H1 (cell line): ENCODE measurements around the gene NBEA.

Source experiments
- ATF3 ChIP-seq: IDR thresholded peaks from 2 replicates; pipeline ENCODE4 v1.6.1; 2011; ENCODE audit warnings: low read depth, mild to moderate bottlenecking, low read length; ENCODE audit not compliant: insufficient read depth
- CTCF ChIP-seq, 3 experiments: IDR thresholded peaks; 1 replicate in 2 of 3; 2 replicates in 1 of 3; pipeline versions ENCODE4 v1.5.1 to v1.6.1; 2011; ENCODE audit warnings: low read length in 3 of 3, mild to moderate bottlenecking in 3 of 3, inconsistent platforms in 2 of 3, low read depth in 1 of 3, moderate library complexity in 1 of 3; ENCODE audit not compliant: insufficient read depth in 1 of 3; ENCODE audit errors: control extremely low read depth in 1 of 3
- EGR1 ChIP-seq: IDR thresholded peaks from 2 replicates; pipeline ENCODE4 v1.6.1; 2011; ENCODE audit warnings: low read depth, low read length, borderline replicate concordance
- EP300 ChIP-seq, 2 experiments: IDR thresholded peaks; 1 replicate in 1 of 2; 2 replicates in 1 of 2; pipeline ENCODE4 v1.6.1; 2011 to 2012; ENCODE audit warnings: low read depth in 2 of 2, low read length in 2 of 2, mild to moderate bottlenecking in 2 of 2, borderline replicate concordance in 1 of 2, inconsistent platforms in 1 of 2, moderate library complexity in 1 of 2
- GABPA ChIP-seq: IDR thresholded peaks from 2 replicates; pipeline ENCODE4 v1.6.1; 2011; ENCODE audit warnings: mild to moderate bottlenecking, low read length, moderate library complexity, borderline replicate concordance; ENCODE audit not compliant: insufficient read depth
- MAX ChIP-seq: IDR thresholded peaks from 2 replicates; pipeline ENCODE4 v1.6.1; 2012; ENCODE audit warnings: inconsistent platforms
- POLR2A ChIP-seq, 2 experiments: IDR thresholded peaks; 1 replicate in 1 of 2; 2 replicates in 1 of 2; pipeline ENCODE4 v1.6.1; 2011; ENCODE audit warnings: low read depth in 2 of 2, low read length in 2 of 2, mild to moderate bottlenecking in 2 of 2; ENCODE audit errors: control extremely low read depth in 1 of 2
- POLR2AphosphoS5 ChIP-seq: IDR thresholded peaks from 2 replicates; pipeline ENCODE4 v1.6.1; 2011; ENCODE audit warnings: low read depth, low read length

GRCh38 chr13:34959489-34959888 is 17.4 kb downstream of the NBEA start:
- TF ChIP-seq GABPA (no peak), CTCF (IDR thresholded peaks at IDR 0.05; ENCODE audit: control extremely low read depth in 1 of 3, insufficient read depth in 1 of 3, low read depth in 1 of 3, low read length in 3 of 3) (no peak), ATF3 (no peak), EP300 (IDR thresholded peaks at IDR 0.05; ENCODE audit: borderline replicate concordance in 1 of 2, low read depth in 2 of 2, low read length in 2 of 2) (no peak), EGR1 (no peak), POLR2AphosphoS5 (no peak), MAX (no peak), POLR2A (IDR thresholded peaks at IDR 0.05; ENCODE audit: control extremely low read depth in 1 of 2, low read depth in 2 of 2, low read length in 2 of 2) (no peak)
